Activated naive CD4-positive, alpha-beta T cell treated with anti-CD3 and anti-CD28 coated beads, Interleukin-2, amount 10 ng/mL, durations not matched to agents 7 days and 5 days (primary cell): ENCODE measurements around the gene SNX14.

Experiments
- CTCF ChIA-PET: fragments of 350-600 bp; sonication (Branson Sonifier 250); formaldehyde crosslinking; loops from one replicate; lab custom pipeline; 2021; ENCODE audit warnings: antibody characterized with exemption; lab: Charles Lee
- DNase-seq: peaks from one replicate; pipeline ENCODE4 v3.0.0-alpha.2; 2020
- H3K27ac Mint-ChIP-seq: one replicate; pipeline ENCODE4 v1.8.0; 2021; ENCODE audit warnings: mild to moderate bottlenecking, moderate library complexity, mixed read lengths
- H3K27me3 Mint-ChIP-seq: one replicate; pipeline ENCODE4 v1.8.0; 2021; ENCODE audit warnings: mild to moderate bottlenecking, mixed read lengths
- H3K36me3 Mint-ChIP-seq: one replicate; pipeline ENCODE4 v1.8.0; 2021; ENCODE audit warnings: mixed read lengths
- H3K4me1 Mint-ChIP-seq: one replicate; pipeline ENCODE4 v1.8.0; 2021; ENCODE audit warnings: mixed read lengths
- H3K4me3 Mint-ChIP-seq: one replicate; pipeline ENCODE4 v1.8.0; 2021; ENCODE audit warnings: mild to moderate bottlenecking, moderate library complexity, mixed read lengths
- H3K9me3 Mint-ChIP-seq: one replicate; pipeline ENCODE4 v1.8.0; 2021; ENCODE audit warnings: mixed read lengths

Gene SNX14

DNA sequence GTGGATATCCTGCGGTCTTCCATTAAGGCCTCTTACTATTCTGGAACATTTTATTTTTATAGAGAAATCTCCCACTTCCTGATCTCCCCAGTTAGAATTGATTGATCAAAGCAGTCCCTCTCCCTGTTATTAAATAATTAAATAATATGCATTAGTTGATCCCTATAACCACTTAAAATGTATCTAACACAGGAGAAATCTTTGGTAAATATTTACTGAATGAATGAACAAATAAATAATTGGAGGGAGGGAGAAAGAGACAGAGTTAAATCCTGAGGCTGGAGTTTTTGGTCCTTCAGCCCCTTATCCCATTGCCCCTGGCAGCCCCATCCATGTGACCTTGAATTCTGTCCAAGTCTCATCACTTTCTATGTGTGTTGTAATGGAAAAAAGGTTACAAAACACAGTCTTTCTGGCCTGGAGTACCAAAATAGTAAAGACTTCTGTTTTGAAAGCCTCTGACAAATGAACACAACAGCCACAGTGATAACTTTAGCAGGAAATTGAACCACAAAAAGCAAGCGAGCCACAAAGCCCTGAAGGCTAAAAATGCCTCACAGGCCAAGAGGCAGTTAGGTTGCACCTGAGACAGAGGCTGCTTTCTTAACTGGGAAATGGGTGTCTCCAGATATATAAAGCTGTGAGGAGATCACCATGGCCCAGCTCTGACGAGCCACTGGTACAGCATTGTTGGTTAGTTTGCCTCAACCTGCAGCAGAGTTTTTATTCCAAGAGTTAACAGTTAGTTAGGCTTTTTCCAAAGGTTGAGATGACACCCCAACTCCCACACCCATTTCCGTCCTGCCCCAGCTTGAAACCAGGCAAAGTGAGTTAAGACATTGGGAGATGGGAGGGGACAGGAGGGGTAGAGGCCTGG lies 132.5 kb downstream of the SNX14 start:
- DNase-seq: peak; percentile 65
- CTCF ChIA-PET: interaction anchor here (0.9 to 2.2 kb wide), 4 partner anchors 12 to 106 kb away, joined by 4 to 12 read pairs (median 4); partner anchors contain the start of gene NT5E
- Mint-ChIP-seq H3K4me1 (peaks cover 69% of the 10 kb centered on the region), H3K27ac (peak overlapping the region; percentile 89), H3K4me3 (no peak overlapping the region), H3K36me3 (no peaks in the 10 kb centered on the region), H3K27me3 (peaks cover 15% of the 10 kb centered on the region), H3K9me3 (no peaks in the 10 kb centered on the region)

DNA sequence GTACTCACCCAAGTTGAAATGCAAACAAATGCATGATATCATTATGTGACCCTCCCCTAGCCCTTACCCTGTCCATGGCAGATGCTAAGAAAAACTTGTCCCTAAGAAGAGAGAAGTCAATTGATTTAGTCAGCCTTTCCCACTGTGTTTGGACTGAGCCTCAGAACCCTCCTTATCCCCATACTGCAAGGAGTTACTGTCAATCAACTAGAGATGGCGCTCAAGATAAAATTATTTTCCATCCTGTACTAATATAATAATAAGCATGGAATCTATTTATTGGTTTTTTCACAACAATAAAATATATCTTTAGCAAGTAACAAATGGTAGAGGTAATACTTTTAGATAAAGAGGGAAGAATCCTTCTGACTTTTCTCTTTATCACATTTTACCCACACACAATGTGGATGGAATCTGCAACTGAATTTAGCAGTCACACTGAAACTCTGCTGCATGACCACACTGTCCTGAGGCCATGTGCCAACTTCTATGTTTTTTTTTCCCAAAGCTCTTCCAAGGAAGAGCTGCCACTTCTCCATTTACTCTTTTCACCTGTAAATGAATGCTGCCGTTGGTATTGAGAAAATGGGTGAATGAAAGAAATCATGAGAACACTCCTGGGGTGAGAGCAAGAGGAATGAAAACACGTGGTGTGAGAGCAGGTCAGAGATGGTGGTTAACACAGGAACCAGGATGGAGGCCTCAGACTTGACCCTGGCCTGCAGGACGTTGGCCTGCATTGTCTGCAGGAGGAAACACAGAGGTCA lies 133.3 kb downstream of the SNX14 start:
- peaks cover 62% of the 10 kb centered on the region for H3K4me1 Mint-ChIP-seq
- H3K9me3 Mint-ChIP-seq: no peaks in the 10 kb centered on the region
- peak overlapping the region; percentile 89 for H3K27ac Mint-ChIP-seq
- H3K4me3 Mint-ChIP-seq: no peak overlapping the region
- CTCF ChIA-PET: interaction anchor here (1.1 to 3.8 kb wide), 2 partner anchors 9 to 23 kb away, joined by 3 to 25 read pairs; no protein-coding TSS in a partner anchor
- peaks cover 21% of the 10 kb centered on the region for H3K27me3 Mint-ChIP-seq
- DNase-seq: no peak
- no peaks in the 10 kb centered on the region for H3K36me3 Mint-ChIP-seq

DNA sequence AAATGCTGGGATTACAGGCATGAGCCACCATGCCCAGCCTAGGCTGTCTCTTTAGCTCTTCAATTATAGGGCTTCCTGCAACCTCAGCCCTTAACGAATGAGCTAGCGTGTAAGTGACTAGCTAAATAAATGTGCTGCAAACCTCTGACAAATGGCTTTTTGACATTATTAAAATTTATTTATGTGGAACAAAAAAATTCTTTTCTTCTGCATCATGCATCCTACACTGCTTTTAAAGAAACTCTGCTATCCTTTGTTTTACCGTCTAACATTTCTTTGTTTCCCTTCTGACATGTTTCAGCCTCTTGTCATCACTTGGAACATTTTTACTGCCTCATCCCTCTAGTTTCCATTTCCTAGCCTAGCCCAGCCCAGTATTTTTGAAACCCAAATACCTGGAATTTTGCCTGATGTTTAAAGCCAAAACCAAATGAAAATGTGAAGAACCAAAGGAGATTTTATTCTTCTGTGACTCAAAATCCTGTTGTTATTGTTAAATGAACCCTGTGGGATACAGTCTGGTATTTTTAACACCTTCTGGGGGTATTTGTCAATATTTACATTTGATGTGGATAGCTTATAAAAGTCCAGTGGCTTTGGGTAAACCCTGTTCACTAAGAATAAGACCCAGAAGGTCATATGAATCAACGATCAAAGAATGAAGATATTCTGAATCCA lies 134.3 kb downstream of the SNX14 start:
- Mint-ChIP-seq H3K27me3 (peaks cover 30% of the 10 kb centered on the region), H3K9me3 (no peaks in the 10 kb centered on the region), H3K27ac (no peak overlapping the region), H3K36me3 (no peaks in the 10 kb centered on the region), H3K4me1 (peaks cover 54% of the 10 kb centered on the region), H3K4me3 (no peak overlapping the region)
- CTCF ChIA-PET: interaction anchor here (0.7 to 3.8 kb wide), 5 partner anchors 8 to 351 kb away, joined by 3 to 25 read pairs (median 3); no protein-coding TSS in a partner anchor
- no peak for DNase-seq

- CTCF ChIA-PET: interaction anchor here (0.7 to 3.8 kb wide), 4 partner anchors 23 to 352 kb away, joined by 3 to 25 read pairs (median 3); no protein-coding TSS in a partner anchor
- H3K4me1 Mint-ChIP-seq: peaks cover 53% of the 10 kb centered on the region
These were observed 134.9 kb downstream of the SNX14 start for GRCh38 chr6:85458782-85459181.

DNA sequence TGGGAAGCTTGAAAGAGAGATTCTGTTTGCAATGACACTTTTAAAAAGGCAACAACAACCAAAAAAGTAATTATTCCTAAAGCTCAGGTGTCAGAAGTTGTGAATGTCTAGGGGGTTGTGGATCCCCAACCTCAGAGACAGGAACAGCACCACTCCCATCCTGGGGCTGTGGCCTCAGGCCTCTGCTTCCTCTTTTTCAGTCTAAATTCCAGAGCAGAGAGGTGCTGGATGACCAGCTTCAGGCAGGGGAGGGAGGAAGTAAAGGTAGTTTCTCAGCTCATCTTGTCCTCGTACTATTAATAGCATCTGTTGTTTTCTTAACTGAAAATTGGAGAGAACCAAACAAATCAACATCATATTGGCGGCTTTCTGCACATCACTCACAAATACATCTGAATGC lies 135.5 kb downstream of the SNX14 start:
- Mint-ChIP-seq H3K27me3 (peaks cover 34% of the 10 kb centered on the region), H3K27ac (no peak overlapping the region), H3K9me3 (no peaks in the 10 kb centered on the region), H3K36me3 (no peaks in the 10 kb centered on the region), H3K4me3 (no peak overlapping the region), H3K4me1 (peaks cover 56% of the 10 kb centered on the region)
- DNase-seq: no peak
- CTCF ChIA-PET: interaction anchor here (0.9 to 3.8 kb wide), 2 partner anchors 23 to 25 kb away, joined by 3 to 25 read pairs; no protein-coding TSS in a partner anchor

More at GRCh38 chr6:85458782-85459181, 134.9 kb downstream of the SNX14 start:
- Mint-ChIP-seq H3K27me3 (peaks cover 30% of the 10 kb centered on the region), H3K27ac (no peak overlapping the region), H3K4me3 (no peak overlapping the region), H3K9me3 (no peaks in the 10 kb centered on the region), H3K36me3 (no peaks in the 10 kb centered on the region)
- DNase-seq: no peak

DNA sequence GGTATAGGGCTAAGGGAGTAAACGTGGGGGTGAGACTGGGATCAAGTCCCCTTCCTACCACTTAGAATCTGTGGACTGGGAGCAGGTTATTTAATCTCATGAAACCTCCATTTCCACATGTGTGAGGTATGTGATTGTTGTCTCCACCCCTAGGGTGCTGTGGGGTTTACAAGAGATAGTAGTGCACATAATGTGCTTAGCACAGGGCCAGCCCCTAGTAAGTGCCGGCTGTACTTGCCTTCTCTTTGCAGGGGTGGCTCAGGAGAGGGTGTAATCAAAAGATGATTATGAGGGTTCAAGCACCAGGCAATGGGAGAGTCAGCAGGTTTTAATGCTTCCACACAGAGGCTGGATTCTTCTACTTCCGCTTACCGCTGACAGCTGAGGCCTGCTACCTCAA lies 136.9 kb downstream of the SNX14 start:
- Mint-ChIP-seq H3K27ac (no peak overlapping the region), H3K4me3 (no peak overlapping the region), H3K4me1 (peaks cover 52% of the 10 kb centered on the region), H3K27me3 (peaks cover 42% of the 10 kb centered on the region), H3K36me3 (no peaks in the 10 kb centered on the region), H3K9me3 (no peaks in the 10 kb centered on the region)
- CTCF ChIA-PET: interaction anchor here (0.6 to 3.8 kb wide), 2 partner anchors 27 to 136 kb away, joined by 3 to 25 read pairs; no protein-coding TSS in a partner anchor
- DNase-seq: no peak
